ENCODE data around the gene EGF.

GRCh38 chr4:109972786-109973528 is 60.3 kb downstream of the EGF start:
- no peak for TF ChIP-seq TAF1 (IDR thresholded peaks at IDR 0.05; ENCODE audit: low read depth)
- TF ChIP-seq EP300 (conservative IDR thresholded peaks at IDR 0.05; ENCODE audit: poor library complexity, severe bottlenecking) = no peak
- no peak for TF ChIP-seq CTCF (IDR thresholded peaks at IDR 0.05; ENCODE audit: poor library complexity, severe bottlenecking)
- no peak for TF ChIP-seq EZH2 (IDR thresholded peaks at IDR 0.05; ENCODE audit: borderline replicate concordance, insufficient read depth, low read length, poor library complexity, severe bottlenecking)
